ENCODE measurements around the gene ZNF619.

The ZNF619 gene

DNA sequence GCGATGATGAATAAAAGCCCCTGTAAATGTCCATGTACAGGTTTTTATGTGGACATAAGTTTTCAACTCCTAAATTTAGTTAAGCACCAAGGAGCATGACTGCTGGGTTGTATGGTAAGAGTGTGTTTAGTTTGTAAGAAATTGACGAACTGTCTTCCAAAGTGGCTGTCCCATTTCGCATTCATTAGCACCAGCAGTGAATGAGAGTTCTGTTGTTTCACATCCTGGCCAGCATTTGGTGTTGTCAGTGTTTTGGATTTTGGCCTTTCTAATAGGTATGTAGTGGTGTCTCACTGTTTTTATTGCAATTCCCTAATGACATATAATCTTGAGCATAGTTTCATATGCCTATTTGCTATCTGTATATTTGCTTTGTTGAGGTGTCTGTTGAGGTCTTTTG is 51.5 kb downstream of the ZNF619 start:
- DNase-seq (ENCODE audit: low read depth in 1 of 2, low spot score in 1 of 2), result no peak

- no peak for DNase-seq (ENCODE audit: low read depth in 1 of 2, low spot score in 1 of 2)
These were observed 55.3 kb downstream of the ZNF619 start for GRCh38 chr3:40532252-40532651.

- DNase-seq (ENCODE audit: low read depth in 1 of 2, low spot score in 1 of 2), result no peak
These were observed 57.4 kb downstream of the ZNF619 start for GRCh38 chr3:40534283-40534682.
